ENCODE measurements around the gene ZNF367. TPM values are rescaled to one million over a fixed set of nuclear protein-coding genes. Genes with fewer than 3 reads are reported as not detected.
"Not testable (repeated sequence)": the region's sequence is repeated elsewhere in the genome, so short reads cannot be mapped to it uniquely, and the experiment has no call there.

The ZNF367 gene
- total RNA-seq, 1 donor from 2014 or later, result 13.3 TPM

DNA sequence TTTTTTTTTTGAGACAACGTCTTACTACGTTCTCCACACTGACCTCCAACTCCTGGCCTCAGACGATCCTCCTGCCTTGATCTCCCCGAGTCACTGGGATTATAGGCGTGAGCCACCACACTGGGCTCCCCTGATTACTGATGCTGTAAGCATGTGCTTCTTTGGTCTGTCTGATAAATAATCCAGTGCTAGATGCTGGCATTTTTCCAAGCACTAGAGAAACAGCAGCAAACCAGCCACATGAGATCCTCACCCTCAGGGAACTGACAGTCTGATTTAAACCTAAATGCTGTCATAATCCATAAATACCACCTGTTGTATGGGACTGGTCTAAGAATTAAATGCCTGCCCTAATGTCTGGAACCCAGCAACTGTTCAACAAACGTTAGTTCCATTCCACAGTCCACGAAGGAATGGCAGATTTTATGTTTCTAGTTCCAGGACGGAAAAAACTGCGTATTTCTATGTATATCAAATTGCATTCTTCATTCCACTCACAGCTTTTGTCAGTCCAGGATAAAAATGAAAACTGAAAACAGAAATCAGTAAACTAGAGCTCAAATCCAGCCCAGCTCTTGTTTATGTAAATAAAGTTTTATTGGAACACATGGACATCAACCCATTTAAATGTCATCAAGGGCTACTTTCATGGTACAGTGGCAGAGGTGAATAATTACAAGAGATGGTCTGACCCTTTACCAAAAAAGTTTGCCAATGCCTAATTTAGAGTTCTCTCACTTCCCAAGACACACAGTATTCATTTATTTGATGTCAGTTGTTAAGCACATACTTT lies 54.8 kb downstream of the ZNF367 start:
- peaks cover 7% of the 10 kb centered on the region for H3K36me3 Mint-ChIP-seq (ENCODE audit: low read depth)

DNA sequence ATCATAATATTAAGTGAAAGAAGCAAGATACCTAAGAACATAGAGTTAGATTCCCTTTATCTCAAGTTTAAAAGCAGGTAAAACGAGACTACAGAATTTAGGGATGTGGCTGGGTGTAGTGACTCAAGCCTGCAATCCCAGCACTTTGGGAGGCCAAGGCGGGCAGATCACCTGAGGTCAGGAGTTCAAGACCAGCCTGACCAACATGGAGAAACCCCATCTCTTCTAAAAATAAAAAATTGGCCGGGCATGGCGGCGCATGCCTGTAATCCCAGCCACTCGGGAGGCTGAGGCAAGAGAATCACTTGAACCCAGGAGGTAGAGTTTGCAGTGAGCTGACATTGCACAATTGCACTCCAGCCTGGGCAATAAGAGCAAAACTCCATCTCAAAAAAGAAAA lies 56.1 kb downstream of the ZNF367 start:
- DNase-seq (ENCODE audit: low read depth, low spot score); H3K27ac Mint-ChIP-seq (ENCODE audit: unreplicated experiment); H3K36me3 Mint-ChIP-seq (ENCODE audit: low read depth); H3K4me1 Mint-ChIP-seq; H3K4me3 Mint-ChIP-seq; H3K9me3 Mint-ChIP-seq; H3K27me3 Mint-ChIP-seq (ENCODE audit: low read depth): not testable (repeated sequence)

More for the DNA sequence above, 54.8 kb downstream of the ZNF367 start:
- TF ChIP-seq, protein P1, sequence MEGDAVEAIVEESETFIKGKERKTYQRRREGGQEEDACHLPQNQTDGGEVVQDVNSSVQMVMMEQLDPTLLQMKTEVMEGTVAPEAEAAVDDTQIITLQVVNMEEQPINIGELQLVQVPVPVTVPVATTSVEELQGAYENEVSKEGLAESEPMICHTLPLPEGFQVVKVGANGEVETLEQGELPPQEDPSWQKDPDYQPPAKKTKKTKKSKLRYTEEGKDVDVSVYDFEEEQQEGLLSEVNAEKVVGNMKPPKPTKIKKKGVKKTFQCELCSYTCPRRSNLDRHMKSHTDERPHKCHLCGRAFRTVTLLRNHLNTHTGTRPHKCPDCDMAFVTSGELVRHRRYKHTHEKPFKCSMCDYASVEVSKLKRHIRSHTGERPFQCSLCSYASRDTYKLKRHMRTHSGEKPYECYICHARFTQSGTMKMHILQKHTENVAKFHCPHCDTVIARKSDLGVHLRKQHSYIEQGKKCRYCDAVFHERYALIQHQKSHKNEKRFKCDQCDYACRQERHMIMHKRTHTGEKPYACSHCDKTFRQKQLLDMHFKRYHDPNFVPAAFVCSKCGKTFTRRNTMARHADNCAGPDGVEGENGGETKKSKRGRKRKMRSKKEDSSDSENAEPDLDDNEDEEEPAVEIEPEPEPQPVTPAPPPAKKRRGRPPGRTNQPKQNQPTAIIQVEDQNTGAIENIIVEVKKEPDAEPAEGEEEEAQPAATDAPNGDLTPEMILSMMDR (conservative IDR thresholded peaks at IDR 0.05), result no peak
- Mint-ChIP-seq H3K4me3 (no peak overlapping the region), H3K27ac (ENCODE audit: unreplicated experiment) (no peak overlapping the region), H3K9me3 (no peaks in the 10 kb centered on the region), H3K27me3 (ENCODE audit: low read depth) (no peaks in the 10 kb centered on the region), H3K4me1 (no peaks in the 10 kb centered on the region)
- DNase-seq (ENCODE audit: low read depth, low spot score), result no peak

DNA sequence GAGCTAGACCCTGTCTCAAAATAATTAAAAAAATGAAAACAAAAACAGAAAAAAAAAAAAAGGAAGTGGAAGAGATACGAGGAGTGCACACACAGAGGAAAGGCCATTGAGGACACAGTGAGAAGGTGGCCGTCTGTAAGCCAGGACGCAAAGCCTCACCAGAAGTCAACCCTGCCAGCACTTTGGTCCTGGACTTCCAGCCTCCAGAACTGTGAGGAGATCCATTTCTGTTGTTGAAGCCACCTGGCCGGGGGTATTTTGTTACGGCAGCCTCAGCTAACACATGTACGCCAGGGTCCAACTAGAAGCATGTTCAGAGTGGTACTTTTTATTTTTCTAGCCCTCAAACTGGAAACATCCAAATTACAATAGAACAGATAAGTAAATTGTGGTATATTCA lies 56.5 kb downstream of the ZNF367 start:
- H3K9me3 Mint-ChIP-seq, result no peaks in the 10 kb centered on the region
- TF ChIP-seq, protein P1 (conservative IDR thresholded peaks at IDR 0.05), result no peak

DNA sequence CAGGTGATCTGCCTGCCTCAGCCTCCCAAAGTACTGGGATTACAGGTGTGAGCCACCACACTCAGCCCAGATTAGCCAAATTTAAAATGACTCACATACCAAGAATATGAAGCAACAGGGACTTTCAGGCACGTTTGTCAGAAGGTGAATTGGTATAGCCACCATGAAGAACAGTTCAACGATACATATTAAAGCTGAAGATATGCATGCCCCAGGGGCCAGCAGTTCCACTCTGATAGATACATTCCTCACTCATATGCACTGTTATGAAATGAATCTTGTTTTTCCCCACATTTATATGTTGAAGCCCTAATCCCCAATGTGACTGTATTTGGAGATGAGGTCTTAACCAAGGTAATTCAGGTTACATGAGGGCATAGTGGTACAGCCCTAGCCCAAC lies 57.2 kb downstream of the ZNF367 start:
- no peaks in the 10 kb centered on the region for H3K27me3 Mint-ChIP-seq (ENCODE audit: low read depth)
- peaks cover 8% of the 10 kb centered on the region for H3K36me3 Mint-ChIP-seq (ENCODE audit: low read depth)
- DNase-seq (ENCODE audit: low read depth, low spot score), result no peak
- no peaks in the 10 kb centered on the region for H3K4me1 Mint-ChIP-seq
- TF ChIP-seq, protein P1 (conservative IDR thresholded peaks at IDR 0.05), result no peak
- no peak overlapping the region for H3K4me3 Mint-ChIP-seq
- H3K9me3 Mint-ChIP-seq, result no peaks in the 10 kb centered on the region
- no peak overlapping the region for H3K27ac Mint-ChIP-seq (ENCODE audit: unreplicated experiment)

More for the DNA sequence above, 56.5 kb downstream of the ZNF367 start:
- H3K4me1 Mint-ChIP-seq, result no peaks in the 10 kb centered on the region
- H3K27me3 Mint-ChIP-seq (ENCODE audit: low read depth), result no peaks in the 10 kb centered on the region
- peaks cover 7% of the 10 kb centered on the region for H3K36me3 Mint-ChIP-seq (ENCODE audit: low read depth)
- DNase-seq (ENCODE audit: low read depth, low spot score), result no peak
- no peak overlapping the region for H3K4me3 Mint-ChIP-seq
- H3K27ac Mint-ChIP-seq (ENCODE audit: unreplicated experiment), result no peak overlapping the region

DNA sequence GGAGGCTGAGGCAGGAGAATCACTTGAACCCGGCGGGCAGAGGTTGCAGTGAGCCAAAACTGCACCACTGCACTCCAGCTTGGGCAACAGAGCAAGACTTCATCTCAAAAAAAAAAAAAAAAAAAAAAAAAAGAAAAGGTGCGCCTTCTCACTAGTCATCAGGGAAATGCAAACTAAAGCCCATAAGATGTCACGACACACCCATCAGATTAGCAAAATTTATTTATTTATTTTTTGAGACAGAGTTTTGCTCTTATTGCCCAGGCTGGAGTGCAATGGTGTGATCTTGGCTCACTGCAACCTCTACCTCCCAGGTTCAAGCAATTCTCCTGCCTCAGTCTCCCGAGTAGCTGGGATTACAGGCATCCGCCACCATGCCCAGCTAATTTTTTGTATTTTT lies 57.6 kb downstream of the ZNF367 start:
- not testable (repeated sequence) for H3K27me3 Mint-ChIP-seq (ENCODE audit: low read depth); H3K4me3 Mint-ChIP-seq; H3K27ac Mint-ChIP-seq (ENCODE audit: unreplicated experiment); H3K4me1 Mint-ChIP-seq; H3K9me3 Mint-ChIP-seq; DNase-seq (ENCODE audit: low read depth, low spot score)
- peaks cover 10% of the 10 kb centered on the region for H3K36me3 Mint-ChIP-seq (ENCODE audit: low read depth)

DNA sequence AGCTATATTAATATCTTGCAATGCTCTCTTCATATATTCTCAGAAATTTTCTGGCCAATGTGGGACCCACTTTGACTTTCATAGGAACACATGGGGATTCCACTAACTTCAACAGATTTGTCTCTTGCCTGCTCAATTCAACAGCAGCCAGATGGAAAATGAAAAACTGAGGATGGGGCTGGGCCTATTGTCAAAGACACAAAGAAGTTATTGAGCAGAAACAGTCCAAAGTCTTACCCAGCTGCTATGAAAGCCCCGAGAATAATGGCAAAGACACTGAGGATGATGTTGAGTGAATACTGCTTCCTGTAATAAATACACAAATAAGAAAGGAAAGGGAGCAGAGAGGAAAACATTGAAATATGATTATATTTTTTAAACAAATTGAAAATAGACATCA lies 67.3 kb downstream of the ZNF367 start:
- DNase-seq (ENCODE audit: low read depth, low spot score), result no peak
- TF ChIP-seq, protein P1 (conservative IDR thresholded peaks at IDR 0.05), result no peak
- peak overlapping the region; percentile 13 for H3K27ac Mint-ChIP-seq (ENCODE audit: unreplicated experiment)
- peaks cover 43% of the 10 kb centered on the region for H3K4me1 Mint-ChIP-seq
- H3K4me3 Mint-ChIP-seq, result no peak overlapping the region
- peaks cover 8% of the 10 kb centered on the region for H3K9me3 Mint-ChIP-seq
- H3K27me3 Mint-ChIP-seq (ENCODE audit: low read depth), result no peaks in the 10 kb centered on the region
- H3K36me3 Mint-ChIP-seq (ENCODE audit: low read depth), result peaks cover 31% of the 10 kb centered on the region

Measured in neural crest cell (in vitro differentiated cells).